ENCODE results near the gene DAB1.

GRCh38 chr1:56958526-56958925 is 465.3 kb downstream of the DAB1 start:
- no peak for TF ChIP-seq LEF1 (IDR thresholded peaks at IDR 0.05; ENCODE audit: borderline replicate concordance)
- no peak for TF ChIP-seq SUZ12 (IDR thresholded peaks at IDR 0.05)
- TF ChIP-seq FOXM1 (IDR thresholded peaks at IDR 0.05; ENCODE audit: borderline replicate concordance): no peak
- TF ChIP-seq ELF4 (IDR thresholded peaks at IDR 0.05): no peak
- no peak for TF ChIP-seq NFRKB (IDR thresholded peaks at IDR 0.05)
- no peak for TF ChIP-seq FOXK2 (IDR thresholded peaks at IDR 0.05)
